WTC11 (cell line): ENCODE results near the gene NSG2. TPM values are rescaled to one million over a fixed set of nuclear protein-coding genes. Genes with fewer than 3 reads are reported as not detected.

Experiments
- ATAC-seq: fragments of 200-7000 bp; cut with Tn5 transposase; 2 replicates; pipeline ENCODE4 v1.10.0; 2021; ENCODE audit warnings: mild to moderate bottlenecking, moderate library complexity
- CTCF ChIA-PET: fragments of 300-600 bp; sonication (Branson Sonifier 250); formaldehyde crosslinking; loops from one replicate; lab custom pipeline; 2021; ENCODE audit warnings: antibody characterized with exemption; lab: Charles Lee
- POLR2A ChIA-PET: fragments of 350-600 bp; sonication (Branson Sonifier 250); formaldehyde crosslinking; loops from one replicate; lab custom pipeline; 2021; ENCODE audit warnings: antibody characterized with exemption; lab: Charles Lee
- DNase-seq: peaks from one replicate; pipeline ENCODE4 v3.0.0; 2021; ENCODE audit warnings: low spot score
- H3K27ac Mint-ChIP-seq: 2 replicates; pipeline ENCODE4 v1.8.0; 2021; ENCODE audit warnings: mixed read lengths
- H3K27me3 Mint-ChIP-seq: 2 replicates; pipeline ENCODE4 v1.8.0; 2021; ENCODE audit warnings: low read depth, mild to moderate bottlenecking, moderate library complexity, mixed read lengths
- H3K36me3 Mint-ChIP-seq: 2 replicates; pipeline ENCODE4 v1.8.0; 2021; ENCODE audit warnings: mixed read lengths
- H3K4me1 Mint-ChIP-seq: 2 replicates; pipeline ENCODE4 v1.8.0; 2022; ENCODE audit warnings: mixed read lengths
- H3K4me3 Mint-ChIP-seq: 2 replicates; pipeline ENCODE4 v1.8.0; 2021; ENCODE audit warnings: mild to moderate bottlenecking, moderate library complexity, mixed read lengths
- H3K9me3 Mint-ChIP-seq: 2 replicates; pipeline ENCODE4 v1.8.0; 2021; ENCODE audit warnings: mixed read lengths
- ARID4B ChIP-seq: sonication (generic); formaldehyde crosslinking; IDR thresholded peaks from 2 replicates; pipeline ENCODE4 v1.8.0; 2023; ENCODE audit warnings: missing genetic modification reagents, mild to moderate bottlenecking, borderline replicate concordance
- ATF2 ChIP-seq: sonication (generic); formaldehyde crosslinking; IDR thresholded peaks from 2 replicates; pipeline ENCODE4 v1.8.1; 2022; ENCODE audit warnings: low read depth, missing genetic modification reagents, borderline replicate concordance
- CREB1 ChIP-seq: sonication (generic); formaldehyde crosslinking; IDR thresholded peaks from 2 replicates; pipeline ENCODE4 v1.8.0; 2023; ENCODE audit warnings: mild to moderate bottlenecking, missing genetic modification reagents
- CTCF ChIP-seq: fragments of 200-600 bp; IDR thresholded peaks from 2 replicates; pipeline ENCODE4 v1.8.0; 2022; ENCODE audit warnings: antibody characterized with exemption
- E2F5 ChIP-seq: sonication (generic); formaldehyde crosslinking; IDR thresholded peaks from 2 replicates; pipeline ENCODE4 v1.8.1; 2022; ENCODE audit warnings: mild to moderate bottlenecking, moderate library complexity, missing genetic modification reagents
- EMX1 ChIP-seq: fragments of 250-450 bp; sonication (Bioruptor Pico); IDR thresholded peaks from 2 replicates; pipeline ENCODE4 v1.8.0; 2021; ENCODE audit warnings: mild to moderate bottlenecking
- ETV6 ChIP-seq: sonication (generic); formaldehyde crosslinking; IDR thresholded peaks from 2 replicates; pipeline ENCODE4 v1.8.1; 2022; ENCODE audit warnings: mild to moderate bottlenecking, missing genetic modification reagents
- FOXJ3 ChIP-seq: sonication (generic); formaldehyde crosslinking; IDR thresholded peaks from 2 replicates; pipeline ENCODE4 v1.9.0; 2021; ENCODE audit warnings: missing genetic modification reagents, mild to moderate bottlenecking, borderline replicate concordance
- GABPB1 ChIP-seq: sonication (generic); formaldehyde crosslinking; IDR thresholded peaks from 2 replicates; pipeline ENCODE4 v1.8.1; 2023; ENCODE audit warnings: mild to moderate bottlenecking, missing genetic modification reagents
- GRHL2 ChIP-seq: fragments of 250-450 bp; sonication (Bioruptor Pico); IDR thresholded peaks from 2 replicates; pipeline ENCODE4 v1.8.0; 2022; ENCODE audit warnings: mild to moderate bottlenecking, moderate library complexity; ENCODE audit not compliant: insufficient replicate concordance, severe bottlenecking
- GTF2I ChIP-seq: fragments of 250-450 bp; sonication (Bioruptor Pico); conservative IDR thresholded peaks from 2 replicates; pipeline ENCODE4 v1.4.0; 2021; ENCODE audit warnings: mild to moderate bottlenecking
- JAZF1 ChIP-seq: fragments of 250-450 bp; sonication (Bioruptor Pico); IDR thresholded peaks from 2 replicates; pipeline ENCODE4 v1.9.0; 2021; ENCODE audit warnings: moderate library complexity, mild to moderate bottlenecking, inconsistent platforms
- NFATC4 ChIP-seq: fragments of 250-450 bp; sonication (Bioruptor Pico); IDR thresholded peaks from 2 replicates; pipeline ENCODE4 v1.9.0; 2021; ENCODE audit warnings: mild to moderate bottlenecking
- NFYB ChIP-seq: sonication (generic); formaldehyde crosslinking; conservative IDR thresholded peaks from 2 replicates; pipeline ENCODE4 v1.8.0; 2022; ENCODE audit warnings: low read depth, missing genetic modification reagents
- NR1H2 ChIP-seq: sonication (generic); formaldehyde crosslinking; IDR thresholded peaks from 2 replicates; pipeline ENCODE4 v1.9.0; 2021; ENCODE audit warnings: mild to moderate bottlenecking, moderate library complexity, missing genetic modification reagents
- NR3C1 ChIP-seq: sonication (generic); formaldehyde crosslinking; conservative IDR thresholded peaks from 2 replicates; pipeline ENCODE4 v1.8.1; 2023; ENCODE audit warnings: low read depth, mild to moderate bottlenecking, missing genetic modification reagents
- PRDM15 ChIP-seq: sonication (generic); formaldehyde crosslinking; IDR thresholded peaks from 2 replicates; pipeline ENCODE4 v1.8.0; 2022; ENCODE audit warnings: missing genetic modification reagents
- SMAD3 ChIP-seq: sonication (generic); formaldehyde crosslinking; IDR thresholded peaks from 2 replicates; pipeline ENCODE4 v1.8.0; 2022; ENCODE audit warnings: missing genetic modification reagents, mild to moderate bottlenecking, borderline replicate concordance
- SMAD4 ChIP-seq: sonication (generic); formaldehyde crosslinking; IDR thresholded peaks from 2 replicates; pipeline ENCODE4 v1.8.0; 2022; ENCODE audit warnings: mild to moderate bottlenecking, missing genetic modification reagents
- SOX15 ChIP-seq: fragments of 250-450 bp; sonication (Bioruptor Pico); IDR thresholded peaks from 2 replicates; pipeline ENCODE4 v1.9.0; 2021; ENCODE audit warnings: mild to moderate bottlenecking
- SP1 ChIP-seq: sonication (generic); formaldehyde crosslinking; conservative IDR thresholded peaks from 2 replicates; pipeline ENCODE4 v1.8.1; 2022; ENCODE audit warnings: missing genetic modification reagents
- TEAD1 ChIP-seq: sonication (generic); formaldehyde crosslinking; IDR thresholded peaks from 2 replicates; pipeline ENCODE4 v1.8.0; 2022; ENCODE audit warnings: mild to moderate bottlenecking, missing genetic modification reagents
- TP53 ChIP-seq: sonication (generic); formaldehyde crosslinking; IDR thresholded peaks from 2 replicates; pipeline ENCODE4 v1.8.1; 2023; ENCODE audit warnings: mild to moderate bottlenecking, missing genetic modification reagents
- ZNF219 ChIP-seq: sonication (generic); formaldehyde crosslinking; IDR thresholded peaks from 2 replicates; pipeline ENCODE4 v1.8.0; 2023; ENCODE audit warnings: missing genetic modification reagents, mild to moderate bottlenecking, borderline replicate concordance
- ZNF263 ChIP-seq: sonication (generic); formaldehyde crosslinking; IDR thresholded peaks from 2 replicates; pipeline ENCODE4 v1.8.1; 2022; ENCODE audit warnings: low read depth, mild to moderate bottlenecking, moderate library complexity, missing genetic modification reagents
- total RNA-seq: library from RNA; stranded (reverse); gene quantifications from 3 replicates; pipeline ENCODE4 v1.2.3, GENCODE V29; 2021

Gene NSG2
- total RNA-seq, 1 experiment from 2014 or later: not detected

GRCh38 chr5:174111287-174111973 is 65.9 kb downstream of the NSG2 start:
- peaks cover 21% of the 10 kb centered on the region for H3K4me1 Mint-ChIP-seq
- TF ChIP-seq NR1H2 (no peak), TP53 (CRISPR knock-in tag) (no peak), ZNF219 (no peak), ARID4B (CRISPR knock-in tag) (no peak), SMAD3 (CRISPR knock-in tag) (no peak), ZNF263 (CRISPR knock-in tag) (no peak), NR3C1 (no peak), SMAD4 (CRISPR knock-in tag) (no peak), SP1 (no peak), ATF2 (CRISPR knock-in tag) (no peak), CTCF (no peak), NFATC4 (CRISPR knock-in tag) (no peak), TEAD1 (CRISPR knock-in tag) (no peak), E2F5 (CRISPR knock-in tag) (no peak)
- H3K27ac Mint-ChIP-seq: no peak overlapping the region
- no peaks in the 10 kb centered on the region; the same call in 1 of the 2 replicates for H3K27me3 Mint-ChIP-seq
- ATAC-seq: no peak
- H3K36me3 Mint-ChIP-seq: no peaks in the 10 kb centered on the region
- ChIA-PET POLR2A (no interaction called here), CTCF (no interaction called here)
- DNase-seq: no peak
- no peaks in the 10 kb centered on the region for H3K9me3 Mint-ChIP-seq
- no peak overlapping the region for H3K4me3 Mint-ChIP-seq

GRCh38 chr5:174115226-174115625 is 69.7 kb downstream of the NSG2 start:
- no peaks in the 10 kb centered on the region for H3K9me3 Mint-ChIP-seq
- H3K27ac Mint-ChIP-seq: no peak overlapping the region
- no peak overlapping the region for H3K4me3 Mint-ChIP-seq
- DNase-seq (no peak), ATAC-seq (no peak)
- peaks cover 10% of the 10 kb centered on the region for H3K4me1 Mint-ChIP-seq
- ChIA-PET POLR2A (no interaction called here), CTCF (interaction anchor here (1.2 kb wide), 1 partner anchor 197 kb away, joined by 3 read pairs; no protein-coding TSS in a partner anchor)
- H3K36me3 Mint-ChIP-seq: no peaks in the 10 kb centered on the region
- H3K27me3 Mint-ChIP-seq: no peaks in the 10 kb centered on the region; the same call in 1 of the 2 replicates
- no peak for TF ChIP-seq ETV6 (CRISPR knock-in tag)
- no peak for TF ChIP-seq PRDM15 (CRISPR knock-in tag)
- no peak for TF ChIP-seq GTF2I (CRISPR knock-in tag)
- no peak for TF ChIP-seq GRHL2 (CRISPR knock-in tag)
- no peak for TF ChIP-seq JAZF1 (CRISPR knock-in tag)
- TF ChIP-seq GABPB1 (CRISPR knock-in tag): no peak
- TF ChIP-seq SMAD4 (CRISPR knock-in tag): no peak
- no peak for TF ChIP-seq ZNF219
- no peak for TF ChIP-seq FOXJ3 (CRISPR knock-in tag)
- no peak for TF ChIP-seq CREB1 (CRISPR knock-in tag)
- TF ChIP-seq NFYB: no peak
- no peak for TF ChIP-seq EMX1
- TF ChIP-seq SOX15: no peak
